B cell (primary cell): ENCODE measurements around the gene PCNX4. TPM values are rescaled to one million over a fixed set of nuclear protein-coding genes. Genes with fewer than 3 reads are reported as not detected.

Experiments used
- ATAC-seq: fragments of 200-7000 bp; cut with Tn5 transposase; one replicate; pipeline ENCODE4 v1.10.0; 2021; ENCODE audit warnings: low read depth, mild to moderate bottlenecking, moderate number of reproducible peaks, moderate library complexity
- CTCF ChIA-PET: fragments of 350-600 bp; sonication (Branson Sonifier 250); formaldehyde crosslinking; loops from one replicate; lab custom pipeline; 2021; ENCODE audit warnings: antibody characterized with exemption, inconsistent platforms; lab: Charles Lee
- POLR2A ChIA-PET: fragments of 350-600 bp; sonication (Branson Sonifier 250); formaldehyde crosslinking; loops from one replicate; lab custom pipeline; 2021; ENCODE audit warnings: antibody characterized with exemption; lab: Charles Lee
- DNase-seq: peaks from one replicate; pipeline ENCODE4 v3.0.0; 2013
- H2AFZ ChIP-seq: 2 replicates; pipeline ENCODE4 v1.6.1; 2012; ENCODE audit warnings: mild to moderate bottlenecking, low read depth, low read length; ENCODE audit not compliant: insufficient read depth, poor library complexity, severe bottlenecking
- H3K27ac ChIP-seq, 2 donors: 1 replicate in 1 of 2; 2 replicates in 1 of 2; pipeline ENCODE4 v1.5.1; 2012 to 2013; ENCODE audit warnings: low read length in 2 of 2, mild to moderate bottlenecking in 2 of 2, moderate library complexity in 1 of 2
- H3K27me3 ChIP-seq, 4 experiments: fragments of 200-600 bp in 1 of 4; sonication (generic) in 1 of 4; replicated peaks in 1 of 4; 1 replicate in 2 of 4; 2 replicates in 2 of 4; pipeline versions ENCODE4 v1.6.1 to v1.7.0; 2013 to 2016; ENCODE audit warnings: low read length in 3 of 4, mild to moderate bottlenecking in 2 of 4, mixed read lengths in 1 of 4, moderate library complexity in 1 of 4; ENCODE audit not compliant: insufficient read depth in 4 of 4, control insufficient read depth in 3 of 4; ENCODE audit errors: control extremely low read depth in 1 of 4
- H3K36me3 ChIP-seq, 2 experiments: replicated peaks in 1 of 2; 1 replicate in 1 of 2; 2 replicates in 1 of 2; pipeline versions ENCODE4 v1.6.1 to v1.7.1; 2013; ENCODE audit warnings: low read length in 1 of 2; ENCODE audit not compliant: insufficient read depth in 2 of 2, control insufficient read depth in 1 of 2; ENCODE audit errors: control extremely low read depth in 1 of 2, extremely low read depth in 1 of 2
- H3K4me1 ChIP-seq, 2 donors: fragments of 200-600 bp in 1 of 2; sonication (generic) in 1 of 2; 1 replicate in 1 of 2; 2 replicates in 1 of 2; pipeline versions ENCODE4 v1.5.1 to v1.6.1; 2013 to 2017; ENCODE audit warnings: low read length in 2 of 2; ENCODE audit not compliant: control insufficient read depth in 2 of 2, insufficient read depth in 2 of 2
- H3K4me2 ChIP-seq: replicated peaks from 2 replicates; pipeline ENCODE3; 2012; ENCODE audit warnings: mild to moderate bottlenecking, low read depth, low read length; ENCODE audit not compliant: poor library complexity, severe bottlenecking
- H3K4me3 ChIP-seq, 5 experiments: fragments of 200-600 bp in 1 of 5; sonication (generic) in 1 of 5; 1 replicate in 3 of 5; 2 replicates in 2 of 5; pipeline versions ENCODE4 v1.5.1 to v1.7.0; 2011 to 2016; ENCODE audit warnings: low read length in 4 of 5, mild to moderate bottlenecking in 4 of 5, low read depth in 2 of 5, control low read depth in 1 of 5, moderate library complexity in 1 of 5; ENCODE audit not compliant: insufficient read depth in 1 of 5; ENCODE audit errors: control extremely low read depth in 1 of 5, extremely low read depth in 1 of 5
- H3K79me2 ChIP-seq: fragments of 200-600 bp; sonication (generic); one replicate; pipeline ENCODE4 v1.6.0; 2016; ENCODE audit warnings: low read length; ENCODE audit not compliant: control insufficient read depth, insufficient read depth
- H3K9ac ChIP-seq: fragments of 200-600 bp; sonication (generic); 2 replicates; pipeline ENCODE4 v1.6.1; 2017; ENCODE audit warnings: mild to moderate bottlenecking, low read length, moderate library complexity
- H3K9me3 ChIP-seq, 3 donors: one replicate each; pipeline versions ENCODE4 v1.6.1 to v1.7.1; 2013; ENCODE audit warnings: low read length in 2 of 3; ENCODE audit not compliant: control insufficient read depth in 2 of 3, insufficient read depth in 1 of 3; ENCODE audit errors: control extremely low read depth in 1 of 3
- H4K20me1 ChIP-seq: 2 replicates; pipeline ENCODE4 v1.6.0; 2012; ENCODE audit warnings: mild to moderate bottlenecking, low read length; ENCODE audit not compliant: insufficient read depth, control insufficient read depth, poor library complexity, severe bottlenecking
- H3K27ac Mint-ChIP-seq: one replicate; pipeline ENCODE4 v1.8.0; 2021; ENCODE audit warnings: mixed read lengths
- H3K27me3 Mint-ChIP-seq: one replicate; pipeline ENCODE4 v1.8.0; 2021; ENCODE audit warnings: mixed read lengths
- H3K4me1 Mint-ChIP-seq: one replicate; pipeline ENCODE4 v1.8.0; 2021; ENCODE audit warnings: mixed read lengths
- H3K4me3 Mint-ChIP-seq: one replicate; pipeline ENCODE4 v1.8.0; 2021; ENCODE audit warnings: mixed read lengths
- H3K9me3 Mint-ChIP-seq: one replicate; pipeline ENCODE4 v1.8.0; 2022; ENCODE audit warnings: mixed read lengths; ENCODE audit not compliant: insufficient read depth
- EZH2 ChIP-seq: IDR thresholded peaks from 2 replicates; pipeline ENCODE4 v1.6.1; 2012; ENCODE audit warnings: borderline replicate concordance, low read depth, mild to moderate bottlenecking, moderate library complexity, low read length; ENCODE audit not compliant: insufficient read depth, poor library complexity, severe bottlenecking
- WGBS: methylation state at CpG from one replicate; pipeline ENCODE4 v1.1.5; 2013; ENCODE audit warnings: missing lambda C conversion rate; ENCODE audit not compliant: insufficient coverage; 5-methylcytosine and 5-hydroxymethylcytosine counted together
- intact Hi-C: fragments of 100-400 bp; cut with micrococcal nuclease; formaldehyde crosslinking; loops from one replicate; pipeline ENCODE4 v1.10.0; 2022
- polyA plus RNA-seq: library from polyadenylated mRNA; depleted of rRNA; stranded (reverse); fragments of >200 nt; gene quantifications from 2 replicates; pipeline ENCODE4 v1.2.3, GENCODE V29; 2012
- total RNA-seq, 2 donors: library from RNA; stranded (reverse); fragments of 120-200 nt in 1 of 2; gene quantifications; 1 replicate in 1 of 2; 2 replicates in 1 of 2; pipeline versions ENCODE4 v1.2.3 to v1.2.4, GENCODE V29; 2013 to 2022
- TF ChIP-seq, protein P1 (sequence below): fragments of 200-600 bp; IDR thresholded peaks from one replicate; pipeline ENCODE4 v1.8.0; 2022; ENCODE audit warnings: antibody characterized with exemption, mild to moderate bottlenecking

The PCNX4 gene
- total and polyA plus RNA-seq, 2 donors (not counting 1 experiment from before 2014, with no cell fraction given), result 17.8 to 53.4 TPM

DNA sequence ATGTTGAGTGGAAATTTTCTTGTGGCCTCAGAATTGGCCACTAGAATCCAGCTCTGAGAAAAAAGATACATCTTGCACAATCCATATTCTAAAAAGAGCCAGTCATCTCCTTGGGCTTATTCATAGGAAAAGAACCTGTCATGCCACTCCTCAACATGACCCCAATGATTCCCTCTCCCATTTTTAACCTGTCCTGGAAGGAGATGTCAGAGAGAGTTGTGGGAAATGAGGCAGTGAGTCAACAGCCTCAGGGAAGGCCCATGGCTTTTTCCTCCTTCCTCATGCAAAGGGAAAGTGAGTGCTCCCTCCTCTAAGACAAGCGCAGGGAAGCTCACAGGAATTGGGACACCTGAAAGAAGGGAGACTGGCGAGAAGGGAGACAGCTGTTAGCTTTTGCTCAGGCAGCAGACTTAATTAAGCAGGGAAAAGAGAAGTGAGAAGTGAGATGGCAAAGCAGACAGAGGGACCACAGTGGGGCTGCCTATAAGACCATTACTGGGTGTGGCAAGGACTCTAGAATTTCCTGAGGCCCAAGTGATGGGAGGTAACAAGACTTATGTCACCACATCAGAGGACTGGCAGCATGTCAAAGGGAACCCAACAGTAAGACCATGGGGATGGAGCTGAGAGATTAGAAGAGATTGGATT, 83.7 kb downstream of the PCNX4 start:
- H3K4me1 Mint-ChIP-seq, result peaks cover 4% of the 10 kb centered on the region
- H3K4me2 ChIP-seq, result no peak overlapping the region

GRCh38 chr14:60178164-60178563, 86.4 kb downstream of the PCNX4 start:
- intact Hi-C loops, result no loop called here
- TF ChIP-seq, protein P1, sequence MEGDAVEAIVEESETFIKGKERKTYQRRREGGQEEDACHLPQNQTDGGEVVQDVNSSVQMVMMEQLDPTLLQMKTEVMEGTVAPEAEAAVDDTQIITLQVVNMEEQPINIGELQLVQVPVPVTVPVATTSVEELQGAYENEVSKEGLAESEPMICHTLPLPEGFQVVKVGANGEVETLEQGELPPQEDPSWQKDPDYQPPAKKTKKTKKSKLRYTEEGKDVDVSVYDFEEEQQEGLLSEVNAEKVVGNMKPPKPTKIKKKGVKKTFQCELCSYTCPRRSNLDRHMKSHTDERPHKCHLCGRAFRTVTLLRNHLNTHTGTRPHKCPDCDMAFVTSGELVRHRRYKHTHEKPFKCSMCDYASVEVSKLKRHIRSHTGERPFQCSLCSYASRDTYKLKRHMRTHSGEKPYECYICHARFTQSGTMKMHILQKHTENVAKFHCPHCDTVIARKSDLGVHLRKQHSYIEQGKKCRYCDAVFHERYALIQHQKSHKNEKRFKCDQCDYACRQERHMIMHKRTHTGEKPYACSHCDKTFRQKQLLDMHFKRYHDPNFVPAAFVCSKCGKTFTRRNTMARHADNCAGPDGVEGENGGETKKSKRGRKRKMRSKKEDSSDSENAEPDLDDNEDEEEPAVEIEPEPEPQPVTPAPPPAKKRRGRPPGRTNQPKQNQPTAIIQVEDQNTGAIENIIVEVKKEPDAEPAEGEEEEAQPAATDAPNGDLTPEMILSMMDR, result no peak
- no peak for TF ChIP-seq EZH2
- Histone ChIP-seq H2AFZ (no peak overlapping the region), H3K79me2 (no peaks in the 10 kb centered on the region), H3K4me2 (no peak overlapping the region), H4K20me1 (no peaks in the 10 kb centered on the region), H3K27me3 (no peaks in the 10 kb centered on the region), H3K9ac (no peak overlapping the region), H3K4me3 (no peak overlapping the region), H3K9me3 (peaks cover 0 to 4% (median 4%) of the 10 kb centered on the region in 3 donors), H3K36me3 (no peaks in the 10 kb centered on the region), H3K27ac (no peak overlapping the region), H3K4me1 (peaks cover 1 to 2% of the 10 kb centered on the region in 2 donors)
- ChIA-PET POLR2A (no interaction called here), CTCF (no interaction called here)
- no CpG with 5 or more reads among the region's 1 CpG for WGBS
- H3K27ac Mint-ChIP-seq, result no peak overlapping the region
- H3K4me1 Mint-ChIP-seq, result peaks cover 9% of the 10 kb centered on the region
- H3K9me3 Mint-ChIP-seq, result peaks cover 3% of the 10 kb centered on the region
- DNase-seq (no peak), ATAC-seq (no peak)
- no peak overlapping the region for H3K4me3 Mint-ChIP-seq
- peaks cover 3% of the 10 kb centered on the region for H3K27me3 Mint-ChIP-seq

More for the DNA sequence above, 83.7 kb downstream of the PCNX4 start:
- H3K9me3 ChIP-seq, result peaks cover 0 to 4% (median 4%) of the 10 kb centered on the region in 3 donors
- H4K20me1 ChIP-seq, result no peaks in the 10 kb centered on the region
- 40% methylated on average over 1 of the region's 2 CpGs for WGBS
- H3K27ac Mint-ChIP-seq, result no peak overlapping the region
- ChIA-PET CTCF (interaction anchor here (0.5 to 6.9 kb wide), 2 partner anchors 9 to 19 kb away, joined by 4 to 51 read pairs; no protein-coding TSS in a partner anchor), POLR2A (no interaction called here)
- DNase-seq (no peak), ATAC-seq (no peak)
- intact Hi-C loops, result no loop called here
- no peaks in the 10 kb centered on the region for H3K9me3 Mint-ChIP-seq
- H3K27me3 ChIP-seq, result no peaks in the 10 kb centered on the region
- H3K4me1 ChIP-seq, result no peaks in the 10 kb centered on the region
- no peak overlapping the region for H2AFZ ChIP-seq
- no peak overlapping the region for H3K4me3 Mint-ChIP-seq
- H3K9ac ChIP-seq, result no peak overlapping the region
- no peak overlapping the region for H3K4me3 ChIP-seq
- TF ChIP-seq EZH2, result no peak
- TF ChIP-seq, protein P1, result no peak
- H3K27me3 Mint-ChIP-seq, result peaks cover 3% of the 10 kb centered on the region
- H3K36me3 ChIP-seq, result no peaks in the 10 kb centered on the region
- no peak overlapping the region for H3K27ac ChIP-seq
- no peaks in the 10 kb centered on the region for H3K79me2 ChIP-seq
